DMS153 treated with DMSO at 0.1 percent for 48 hours (cell line): Measurements from ENCODE around the gene SOBP.

Experiments used
- DNase-seq: peaks from one replicate; lab custom pipeline; 2025; ENCODE audit not compliant: unreplicated experiment; lab: John Stamatoyannopoulos, UW

SOBP gene

GRCh38 chr6:107708435-107708834 lies 218.5 kb downstream of the SOBP start:
- no peak for DNase-seq

GRCh38 chr6:107709341-107709740 lies 219.4 kb downstream of the SOBP start:
- no peak for DNase-seq
